Tibial nerve (tissue), 4 donors: ENCODE measurements around the gene FCER1G. TPM values are rescaled to one million over a fixed set of nuclear protein-coding genes. Genes with fewer than 3 reads are reported as not detected.
A peak's percentile ranks its signal among the peaks of the same experiment; 100 is the strongest.

Experiments used
- DNase-seq, 2 donors: peaks; one replicate each; pipeline ENCODE4 v3.0.0-alpha.2; 2019; ENCODE audit warnings: low spot score in 2 of 2
- H3K27ac ChIP-seq, 4 donors: fragments of 200-600 bp; sonication (generic) in 3 of 4; one replicate each; pipeline ENCODE4 v1.5.1; 2017 to 2019; ENCODE audit warnings: mild to moderate bottlenecking in 1 of 4
- H3K27me3 ChIP-seq, 2 donors: fragments of 200-600 bp; sonication (generic) in 1 of 2; one replicate each; pipeline versions ENCODE4 v1.5.1 to v1.6.0; 2017 to 2019
- H3K36me3 ChIP-seq, 3 donors: fragments of 200-600 bp; sonication (generic); one replicate each; pipeline ENCODE4 v1.5.1; 2018 to 2019
- H3K4me1 ChIP-seq, 4 donors: fragments of 200-600 bp; sonication (generic) in 3 of 4; one replicate each; pipeline ENCODE4 v1.5.1; 2017 to 2019
- H3K4me3 ChIP-seq, 4 donors: fragments of 200-600 bp; sonication (generic) in 3 of 4; one replicate each; pipeline ENCODE4 v1.5.1; 2017 to 2019; ENCODE audit warnings: mild to moderate bottlenecking in 1 of 4, moderate library complexity in 1 of 4
- H3K9me3 ChIP-seq, 4 donors: fragments of 200-600 bp; sonication (generic) in 3 of 4; one replicate each; pipeline ENCODE4 v1.5.1; 2017 to 2019
- CTCF ChIP-seq, 5 experiments: fragments of 200-600 bp in 3 of 5; fragments of 450-650 bp in 2 of 5; sonication (generic) in 3 of 5; IDR thresholded peaks; one replicate each; pipeline ENCODE4 v1.5.1; 2016 to 2019; ENCODE audit warnings: antibody characterized with exemption in 5 of 5, mild to moderate bottlenecking in 3 of 5, moderate library complexity in 2 of 5
- EP300 ChIP-seq, 2 donors: sonication (generic); formaldehyde crosslinking; IDR thresholded peaks; one replicate each; pipeline ENCODE4 v1.6.1; 2017; ENCODE audit warnings: antibody characterized with exemption in 2 of 2, mild to moderate bottlenecking in 1 of 2
- POLR2A ChIP-seq, 2 donors: fragments of 450-650 bp; IDR thresholded peaks; one replicate each; pipeline ENCODE4 v1.6.1; 2017; ENCODE audit warnings: antibody characterized with exemption in 2 of 2, mild to moderate bottlenecking in 2 of 2, moderate library complexity in 2 of 2
- WGBS, 2 donors: methylation state at CpG; one replicate each; pipeline ENCODE4 v1.1.5; 2018; 5-methylcytosine and 5-hydroxymethylcytosine counted together
- total RNA-seq, 4 donors: library from RNA; depleted of rRNA; stranded (reverse); fragments of >200 nt; gene quantifications; one replicate each; pipeline ENCODE4 v1.1.0, GENCODE V29; 2016

Gene FCER1G
- total RNA-seq, 4 donors from 2014 or later, result 40.6 to 190 (median 50.9) TPM

DNA sequence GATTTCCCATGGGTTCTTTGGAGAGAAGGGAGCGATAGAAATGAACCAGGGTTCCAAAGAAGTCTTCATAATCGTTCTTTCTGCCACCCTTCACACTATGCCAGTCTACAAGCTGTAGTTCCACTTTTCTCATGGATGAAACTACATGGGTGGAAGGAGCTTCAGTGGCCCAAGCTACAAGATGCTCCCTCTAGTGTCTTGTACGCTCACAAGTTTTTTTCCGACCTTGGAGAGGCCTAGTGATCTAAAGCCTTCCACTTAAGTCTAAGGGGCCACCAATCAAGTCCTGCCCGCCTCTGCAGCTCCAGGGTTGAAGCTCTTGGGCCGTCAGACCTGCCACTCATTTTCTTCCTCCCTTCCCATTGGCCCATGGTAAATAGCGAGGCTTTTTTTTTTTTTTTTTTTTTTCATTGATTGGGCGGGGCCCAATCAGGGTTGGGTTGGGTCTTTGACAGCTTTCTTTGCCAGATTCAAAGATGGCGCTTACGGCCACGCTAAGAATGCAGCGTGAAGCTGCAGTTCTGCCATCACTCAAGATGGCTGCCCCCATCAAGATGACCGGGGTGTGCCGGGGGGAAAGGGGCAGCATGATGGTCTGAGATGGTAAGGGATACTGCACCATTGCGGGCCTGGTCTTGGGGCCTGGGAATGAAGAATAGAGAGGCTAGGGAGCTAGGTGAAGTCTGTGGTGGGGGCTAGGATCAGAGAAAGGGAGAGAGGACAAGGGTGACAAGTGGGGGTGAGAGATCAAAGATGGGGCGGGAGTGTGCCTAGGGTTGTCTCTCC, 10.6 kb downstream of the FCER1G start, which contains the start of gene TOMM40L:
TOMM40L (plus strand) TSS at position 527 of the 786 bp plus-strand sequence. CDS start 430 bp downstream, outside the sequence.
- peak; percentile 78 to 84 for DNase-seq
- peak within 1 kb of the TSS; percentile 56 to 87 (median 70) for H3K27ac ChIP-seq
- peaks cover 5 to 27% (median 18%) of the 10 kb centered on the region in 4 donors for H3K4me1 ChIP-seq
- H3K36me3 ChIP-seq, result peaks cover 0 to 28% (median 0%) of the 10 kb centered on the region in 3 donors
- WGBS, 2 donors, result 4 to 5% methylated on average over 16 of the region's 16 CpGs
- H3K27me3 ChIP-seq, result no peaks in the 10 kb centered on the region
- H3K9me3 ChIP-seq, result no peaks in the 10 kb centered on the region
- H3K4me3 ChIP-seq, result peak within 1 kb of the TSS; percentile 55 to 67 (median 62)
- TF ChIP-seq EP300 (IDR thresholded peaks at IDR 0.05) (peak; percentile 55 to 63), CTCF (IDR thresholded peaks at IDR 0.05) (peak; percentile 49 to 74 (median 63)), POLR2A (IDR thresholded peaks at IDR 0.05) (no peak)

DNA sequence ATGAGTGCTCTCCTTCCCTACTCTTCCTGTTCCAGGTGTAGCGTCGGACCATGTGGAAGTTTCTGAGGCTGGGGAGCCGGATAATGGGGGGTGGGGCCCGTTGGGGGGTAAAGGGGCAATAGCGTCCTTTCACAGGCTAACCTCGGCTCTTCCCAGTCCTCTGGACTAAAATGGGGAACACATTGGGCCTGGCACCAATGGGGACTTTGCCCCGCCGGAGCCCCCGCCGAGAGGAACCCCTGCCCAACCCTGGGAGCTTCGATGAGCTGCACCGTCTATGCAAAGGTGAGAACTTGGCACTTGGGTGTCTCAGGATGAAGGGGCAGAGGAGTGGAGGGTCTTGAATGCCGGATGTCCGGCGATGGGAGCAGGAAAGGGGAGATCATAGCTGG, 11.2 kb downstream of the FCER1G start:
- WGBS, 2 donors, result 4 to 6% methylated on average over 15 of the region's 15 CpGs
- TF ChIP-seq EP300 (IDR thresholded peaks at IDR 0.05) (no peak), CTCF (IDR thresholded peaks at IDR 0.05) (no peak), POLR2A (IDR thresholded peaks at IDR 0.05) (no peak)
- Histone ChIP-seq H3K36me3 (peaks cover 0 to 30% (median 0%) of the 10 kb centered on the region in 3 donors), H3K27me3 (no peaks in the 10 kb centered on the region), H3K4me1 (peaks cover 5 to 27% (median 18%) of the 10 kb centered on the region in 4 donors), H3K9me3 (no peaks in the 10 kb centered on the region), H3K27ac (peak overlapping the region; percentile 42 to 73 (median 62)), H3K4me3 (peak overlapping the region; percentile 55 to 67 (median 62))
- no peak for DNase-seq

DNA sequence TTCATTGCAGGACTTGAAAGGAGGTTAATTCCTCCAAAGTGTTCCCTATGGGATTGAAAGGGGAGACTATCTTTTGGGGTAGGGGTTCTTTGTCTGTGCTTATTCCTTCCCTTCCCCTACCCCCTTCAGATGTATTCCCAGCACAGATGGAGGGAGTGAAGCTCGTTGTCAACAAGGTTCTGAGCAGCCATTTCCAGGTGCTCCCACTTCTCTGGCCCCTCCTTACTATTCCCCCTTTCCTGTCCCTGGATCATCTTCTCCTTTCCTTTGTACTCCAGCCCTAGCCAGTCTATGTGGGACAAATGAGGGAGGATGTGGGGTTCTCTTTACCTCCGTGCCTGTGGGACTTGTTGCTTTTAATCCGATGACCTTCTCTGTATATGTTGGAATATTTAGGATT, 11.7 kb downstream of the FCER1G start:
- WGBS, 2 donors, result 29 to 44% methylated on average over 3 of the region's 3 CpGs
- H3K4me1 ChIP-seq, result peaks cover 5 to 27% (median 18%) of the 10 kb centered on the region in 4 donors
- TF ChIP-seq POLR2A (IDR thresholded peaks at IDR 0.05) (no peak), CTCF (IDR thresholded peaks at IDR 0.05) (no peak), EP300 (IDR thresholded peaks at IDR 0.05) (no peak)
- peak overlapping the region; percentile 55 to 67 (median 62) for H3K4me3 ChIP-seq
- no peaks in the 10 kb centered on the region for H3K9me3 ChIP-seq
- no peaks in the 10 kb centered on the region for H3K27me3 ChIP-seq
- no peak for DNase-seq
- peak overlapping the region in 3 of 4 donors; percentile 29 to 73 (median 68) for H3K27ac ChIP-seq
- peaks cover 0 to 30% (median 0%) of the 10 kb centered on the region in 3 donors for H3K36me3 ChIP-seq

DNA sequence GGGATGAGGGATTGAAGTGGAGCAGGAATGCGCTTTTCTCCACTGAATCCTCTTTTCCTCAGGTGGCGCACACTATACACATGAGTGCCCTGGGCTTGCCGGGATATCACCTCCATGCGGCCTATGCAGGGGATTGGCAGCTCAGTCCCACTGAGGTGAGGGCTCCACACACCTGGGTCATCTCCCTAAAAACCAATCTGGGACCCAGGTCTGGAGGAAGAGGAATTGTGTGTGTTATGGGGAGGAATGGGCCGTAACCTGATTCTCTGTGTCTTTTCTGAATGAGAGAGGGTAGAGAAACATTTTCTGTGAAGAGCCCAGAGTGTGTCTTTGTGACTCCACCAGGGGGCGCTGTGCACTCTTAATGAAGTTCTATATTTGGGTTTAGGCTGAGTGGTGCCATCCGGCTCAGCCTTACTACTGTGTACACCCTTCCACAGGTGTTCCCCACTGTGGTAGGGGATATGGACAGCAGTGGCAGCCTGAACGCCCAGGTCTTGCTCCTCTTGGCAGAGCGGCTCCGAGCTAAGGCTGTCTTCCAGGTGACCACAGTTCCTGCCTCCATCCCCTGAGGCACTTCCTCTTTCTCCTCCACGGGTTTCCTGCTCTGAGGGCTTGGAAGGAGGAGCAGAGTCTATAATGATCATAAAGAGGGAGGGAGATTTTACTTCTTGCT, 12.2 kb downstream of the FCER1G start:
- H3K27ac ChIP-seq, result peak overlapping the region in 2 of 4 donors; percentile 29 to 73
- H3K36me3 ChIP-seq, result peaks cover 0 to 30% (median 0%) of the 10 kb centered on the region in 3 donors
- peaks cover 5 to 27% (median 18%) of the 10 kb centered on the region in 4 donors for H3K4me1 ChIP-seq
- no peak overlapping the region for H3K4me3 ChIP-seq
- no peaks in the 10 kb centered on the region for H3K9me3 ChIP-seq
- WGBS, 2 donors, result 38 to 45% methylated on average over 11 of the region's 11 CpGs
- H3K27me3 ChIP-seq, result no peaks in the 10 kb centered on the region
- peak; percentile 72 to 81 for DNase-seq
- TF ChIP-seq POLR2A (IDR thresholded peaks at IDR 0.05) (no peak), EP300 (IDR thresholded peaks at IDR 0.05) (peak in 1 of 2 donors; percentile 29), CTCF (IDR thresholded peaks at IDR 0.05) (peak; percentile 81 to 91 (median 90))
